Body of pancreas (tissue), 4 donors: ENCODE results near the gene AK3.

ENCODE experiments used
- POLR2A ChIP-seq, 3 donors: fragments of 450-650 bp; IDR thresholded peaks; one replicate each; pipeline ENCODE4 v1.6.1; 2016; ENCODE audit warnings: antibody characterized with exemption in 3 of 3, mild to moderate bottlenecking in 2 of 3
- TF ChIP-seq, protein P1 (sequence below), 7 experiments: fragments of 450-650 bp in 4 of 7; fragments of 200-600 bp in 3 of 7; sonication (generic) in 3 of 7; IDR thresholded peaks; one replicate each; pipeline ENCODE4 v1.5.1; 2016 to 2019; ENCODE audit warnings: antibody characterized with exemption in 7 of 7

DNA sequence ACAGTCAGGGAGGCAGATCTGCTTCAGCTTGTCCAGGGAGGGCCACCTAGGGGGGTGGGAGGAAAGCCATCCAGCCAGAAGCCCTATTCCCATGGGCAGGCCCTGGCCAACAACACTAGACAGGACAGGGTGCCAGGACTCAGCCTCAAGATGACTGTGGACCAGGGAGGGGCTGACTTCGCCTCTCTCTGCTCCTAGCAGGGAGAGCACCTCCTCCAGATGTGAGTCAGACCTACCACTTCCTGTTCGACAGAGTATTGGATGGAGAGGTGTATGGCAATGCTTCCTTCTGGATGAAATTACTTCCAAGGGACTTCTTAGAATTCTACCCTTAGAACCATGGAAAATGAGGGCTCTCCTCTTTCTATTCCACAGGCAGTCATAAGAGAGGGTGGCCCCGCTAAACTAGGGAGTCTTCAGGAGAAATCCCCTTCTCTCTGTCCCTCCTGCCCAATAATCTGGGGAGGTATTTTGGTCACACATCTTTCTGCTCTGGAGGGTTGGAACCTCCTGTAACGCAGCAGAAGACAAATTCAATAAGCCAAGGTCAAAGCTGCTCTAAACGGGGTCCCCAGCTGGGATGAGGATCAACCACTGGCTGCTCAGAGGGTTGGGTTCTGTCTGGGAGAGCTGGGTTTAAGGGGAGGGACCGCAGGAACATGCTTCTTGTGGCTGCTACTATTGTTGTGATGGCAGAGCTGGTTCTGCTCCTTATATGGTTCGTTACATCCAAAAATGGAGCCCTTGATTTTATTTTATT, 28.5 kb upstream of the AK3 start:
- TF ChIP-seq, protein P1, sequence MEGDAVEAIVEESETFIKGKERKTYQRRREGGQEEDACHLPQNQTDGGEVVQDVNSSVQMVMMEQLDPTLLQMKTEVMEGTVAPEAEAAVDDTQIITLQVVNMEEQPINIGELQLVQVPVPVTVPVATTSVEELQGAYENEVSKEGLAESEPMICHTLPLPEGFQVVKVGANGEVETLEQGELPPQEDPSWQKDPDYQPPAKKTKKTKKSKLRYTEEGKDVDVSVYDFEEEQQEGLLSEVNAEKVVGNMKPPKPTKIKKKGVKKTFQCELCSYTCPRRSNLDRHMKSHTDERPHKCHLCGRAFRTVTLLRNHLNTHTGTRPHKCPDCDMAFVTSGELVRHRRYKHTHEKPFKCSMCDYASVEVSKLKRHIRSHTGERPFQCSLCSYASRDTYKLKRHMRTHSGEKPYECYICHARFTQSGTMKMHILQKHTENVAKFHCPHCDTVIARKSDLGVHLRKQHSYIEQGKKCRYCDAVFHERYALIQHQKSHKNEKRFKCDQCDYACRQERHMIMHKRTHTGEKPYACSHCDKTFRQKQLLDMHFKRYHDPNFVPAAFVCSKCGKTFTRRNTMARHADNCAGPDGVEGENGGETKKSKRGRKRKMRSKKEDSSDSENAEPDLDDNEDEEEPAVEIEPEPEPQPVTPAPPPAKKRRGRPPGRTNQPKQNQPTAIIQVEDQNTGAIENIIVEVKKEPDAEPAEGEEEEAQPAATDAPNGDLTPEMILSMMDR (IDR thresholded peaks at IDR 0.05) = no peak
- TF ChIP-seq POLR2A (IDR thresholded peaks at IDR 0.05) = no peak
